HCT116 (cell line): ENCODE results near the gene ZFYVE1. TPM values are rescaled to one million over a fixed set of nuclear protein-coding genes. Genes with fewer than 3 reads are reported as not detected.

Experiments used
- ATAC-seq: fragments of 200-7000 bp; cut with Tn5 transposase; 2 replicates; pipeline ENCODE4 v1.9.1; 2020; ENCODE audit warnings: mild to moderate bottlenecking, moderate library complexity
- BruUV-seq: library from RNA; stranded (reverse); fragments of 400-500 nt; replicated peaks from 2 replicates; lab custom pipeline; 2021; lab: Mats Ljungman, UMichigan
- CTCF ChIA-PET: fragments of 300-600 bp; sonication (Branson Sonifier 250); formaldehyde crosslinking; loops from one replicate; lab custom pipeline; 2021; ENCODE audit warnings: antibody characterized with exemption; lab: Charles Lee
- POLR2A ChIA-PET: fragments of 300-600, 350-600 bp; sonication (Branson Sonifier 250); formaldehyde crosslinking; loops from one replicate; lab custom pipeline; 2021; ENCODE audit warnings: antibody characterized with exemption; lab: Charles Lee
- RAD21 ChIA-PET, 2 experiments: fragments of 300-600 bp; sonication (Branson Sonifier 250); formaldehyde crosslinking; loops; one replicate each; lab custom pipeline; 2023; ENCODE audit warnings: low total read pairs in 2 of 2; ENCODE audit not compliant: uncharacterized antibody in 2 of 2, unreplicated experiment in 2 of 2, low non-redundant PET in 1 of 2; lab: Charles Lee
- DNase-seq: peaks from one replicate; pipeline ENCODE4 v3.0.0-alpha.2; 2010; ENCODE audit warnings: low read depth, low spot score
- H2AFZ ChIP-seq: fragments of 200-600 bp; shearing (Covaris generic), sonication (generic); 2 replicates; pipeline ENCODE4 v1.6.1; 2017; ENCODE audit warnings: low read depth, mixed run types, mixed read lengths, antibody characterized with exemption, low read length; ENCODE audit not compliant: poor library complexity, severe bottlenecking
- H3K27ac ChIP-seq: 2 replicates; pipeline ENCODE4 v1.5.1; 2012; ENCODE audit warnings: low read depth, low read length
- H3K27me3 ChIP-seq: fragments of 200-600 bp; sonication (generic); 2 replicates; pipeline ENCODE4 v1.6.1; 2016; ENCODE audit warnings: mixed run types, low read length, mixed read lengths; ENCODE audit not compliant: insufficient read depth
- H3K36me3 ChIP-seq, 2 experiments: fragments of 200-500 bp in 1 of 2; fragments of 200-600 bp in 1 of 2; sonication (Bioruptor generic) in 1 of 2; sonication (generic) in 1 of 2; 2 replicates each; pipeline versions ENCODE4 v1.5.1 to v1.6.1; 2014 to 2016; ENCODE audit warnings: low read length in 2 of 2, inconsistent platforms in 1 of 2, mixed read lengths in 1 of 2, mixed run types in 1 of 2; ENCODE audit not compliant: insufficient read depth in 2 of 2, control insufficient read depth in 1 of 2
- H3K4me1 ChIP-seq, 2 experiments: fragments of 200-600 bp in 1 of 2; sonication (generic) in 1 of 2; 2 replicates each; pipeline versions ENCODE4 v1.5.1 to v1.6.1; 2012 to 2017; ENCODE audit warnings: low read length in 2 of 2, inconsistent platforms in 1 of 2, mild to moderate bottlenecking in 1 of 2, mixed read lengths in 1 of 2, mixed run types in 1 of 2, moderate library complexity in 1 of 2; ENCODE audit not compliant: insufficient read depth in 2 of 2, control insufficient read depth in 1 of 2
- H3K4me2 ChIP-seq: fragments of 200-600 bp; sonication (generic); 2 replicates; pipeline ENCODE4 v1.6.1; 2017; ENCODE audit warnings: mixed run types, low read length, mixed read lengths
- H3K4me3 ChIP-seq, 2 experiments: fragments of 200-600 bp in 1 of 2; sonication (generic) in 1 of 2; replicated peaks in 1 of 2; 2 replicates each; pipeline ENCODE4 v1.5.1; 2011 to 2016; ENCODE audit warnings: low read length in 2 of 2, control low read depth in 1 of 2, low read depth in 1 of 2, mild to moderate bottlenecking in 1 of 2, mixed read lengths in 1 of 2, mixed run types in 1 of 2
- H3K79me2 ChIP-seq: fragments of 200-600 bp; sonication (generic); 2 replicates; pipeline ENCODE4 v1.6.1; 2017; ENCODE audit warnings: mild to moderate bottlenecking, mixed run types, low read length, moderate library complexity, mixed read lengths; ENCODE audit not compliant: insufficient read depth
- H3K9ac ChIP-seq: fragments of 200-600 bp; sonication (generic); 2 replicates; pipeline ENCODE4 v1.6.1; 2016; ENCODE audit warnings: low read length, mixed read lengths
- H3K9me2 ChIP-seq: fragments of 200-600 bp; sonication (generic), shearing (Covaris generic); 2 replicates; pipeline ENCODE4 v1.6.1; 2017; ENCODE audit warnings: mixed run types, mild to moderate bottlenecking, moderate library complexity; ENCODE audit not compliant: insufficient read depth
- H3K9me3 ChIP-seq, 2 experiments: fragments of 200-500 bp in 1 of 2; fragments of 200-600 bp in 1 of 2; sonication (Bioruptor generic) in 1 of 2; sonication (generic) in 1 of 2; 2 replicates each; pipeline ENCODE4 v1.6.1; 2014 to 2017; ENCODE audit warnings: low read length in 2 of 2, mixed read lengths in 2 of 2, inconsistent platforms in 1 of 2, low read depth in 1 of 2, mild to moderate bottlenecking in 1 of 2, mixed run types in 1 of 2, moderate library complexity in 1 of 2; ENCODE audit not compliant: control insufficient read depth in 1 of 2, insufficient read depth in 1 of 2
- H4K20me1 ChIP-seq: fragments of 200-600 bp; sonication (generic), shearing (Covaris generic); 2 replicates; pipeline ENCODE4 v1.6.1; 2017; ENCODE audit warnings: mixed run types, mild to moderate bottlenecking, moderate library complexity; ENCODE audit not compliant: insufficient read depth
- ATF3 ChIP-seq: IDR thresholded peaks from 2 replicates; pipeline ENCODE4 v1.6.1; 2012
- CBX3 ChIP-seq: IDR thresholded peaks from 2 replicates; pipeline ENCODE4 v1.6.1; 2012; ENCODE audit warnings: low read depth
- ELF1 ChIP-seq: IDR thresholded peaks from 2 replicates; pipeline ENCODE4 v1.6.1; 2012; ENCODE audit warnings: low read depth, borderline replicate concordance
- EZH2phosphoT487 ChIP-seq: fragments of 200-600 bp; IDR thresholded peaks from 2 replicates; pipeline ENCODE4 v1.6.1; 2018; ENCODE audit warnings: antibody characterized with exemption, borderline replicate concordance
- POLR2AphosphoS5 ChIP-seq: IDR thresholded peaks from 2 replicates; pipeline ENCODE4 v1.6.1; 2011; ENCODE audit warnings: mild to moderate bottlenecking, low read depth, low read length, moderate library complexity
- REST ChIP-seq: IDR thresholded peaks from 2 replicates; pipeline ENCODE4 v1.6.1; 2012; ENCODE audit warnings: low read depth
- SIN3A ChIP-seq: IDR thresholded peaks from 2 replicates; pipeline ENCODE4 v1.6.1; 2012; ENCODE audit warnings: low read depth
- SP1 ChIP-seq: IDR thresholded peaks from 2 replicates; pipeline ENCODE4 v1.6.1; 2012; ENCODE audit warnings: low read depth
- TCF7L2 ChIP-seq: IDR thresholded peaks from 2 replicates; pipeline ENCODE4 v1.7.0; 2011; ENCODE audit warnings: borderline replicate concordance, inconsistent platforms; ENCODE audit not compliant: insufficient read depth, insufficient read length; ENCODE audit errors: extremely low read depth
- YY1 ChIP-seq: IDR thresholded peaks from 2 replicates; pipeline ENCODE4 v1.6.1; 2011; ENCODE audit warnings: low read length, low read depth, moderate library complexity, mild to moderate bottlenecking; ENCODE audit not compliant: insufficient replicate concordance; ENCODE audit errors: extremely low read depth
- intact Hi-C: fragments of 100-400 bp; cut with micrococcal nuclease; formaldehyde crosslinking; loops from 2 replicates; pipeline ENCODE4 v1.10.0; 2022
- total RNA-seq: library from RNA; stranded (reverse); gene quantifications from one replicate; pipeline ENCODE4 v1.2.1, GENCODE V29; 2021; ENCODE audit not compliant: unreplicated experiment

ZFYVE1 gene
- total RNA-seq, 1 experiment from 2014 or later = 7.7 TPM

GRCh38 chr14:72980863-72981262 is 46.0 kb downstream of the ZFYVE1 start:
- Histone ChIP-seq H3K9me2 (no peaks in the 10 kb centered on the region), H3K4me2 (no peak overlapping the region), H2AFZ (no peak overlapping the region), H3K9ac (no peak overlapping the region), H3K4me3 (no peak overlapping the region), H3K9me3 (no peaks in the 10 kb centered on the region), H3K36me3 (no peaks in the 10 kb centered on the region; a peak in 1 of 4 replicates), H3K4me1 (no peaks in the 10 kb centered on the region), H3K79me2 (no peaks in the 10 kb centered on the region), H3K27me3 (no peaks in the 10 kb centered on the region), H3K27ac (no peak overlapping the region), H4K20me1 (no peaks in the 10 kb centered on the region)
- ChIA-PET POLR2A (no interaction called here), RAD21 (no interaction called here), CTCF (no interaction called here)
- intact Hi-C loops = no loop called here
- no peak for DNase-seq
- ATAC-seq = no peak
- no TSS peak for BruUV-seq
- TF ChIP-seq ATF3 (no peak), SP1 (no peak), TCF7L2 (no peak), EZH2phosphoT487 (no peak), ELF1 (no peak), SIN3A (no peak), POLR2AphosphoS5 (no peak), CBX3 (no peak), YY1 (no peak), REST (no peak)
